PC-9 (cell line): ENCODE measurements around the gene KAT7. TPM values are rescaled to one million over a fixed set of nuclear protein-coding genes. Genes with fewer than 3 reads are reported as not detected.

ENCODE experiments used
- BruUV-seq: library from RNA; stranded (reverse); fragments of 400-500 nt; replicated peaks from 2 replicates; lab custom pipeline; 2021; lab: Mats Ljungman, UMichigan
- CTCF ChIA-PET: fragments of 300-600 bp; sonication (Branson Sonifier 250); formaldehyde crosslinking; loops from one replicate; lab custom pipeline; 2022; ENCODE audit warnings: antibody characterized with exemption; lab: Charles Lee
- POLR2A ChIA-PET: fragments of 300-600 bp; sonication (Branson Sonifier 250); formaldehyde crosslinking; loops from one replicate; lab custom pipeline; 2022; ENCODE audit warnings: antibody characterized with exemption; ENCODE audit not compliant: unreplicated experiment; lab: Charles Lee
- DNase-seq, 2 experiments: peaks; one replicate each; pipeline versions ENCODE4 v3.0.0 to v3.0.0-alpha.2; 2015 to 2022; ENCODE audit warnings: mixed read lengths in 1 of 2
- H2AFZ ChIP-seq: fragments of 200-600 bp; sonication (generic); 2 replicates; pipeline ENCODE4 v1.8.1; 2017; ENCODE audit warnings: antibody characterized with exemption
- H3F3A ChIP-seq: fragments of 200-600 bp; sonication (generic); 2 replicates; pipeline ENCODE4 v1.8.1; 2017; ENCODE audit warnings: antibody characterized with exemption, mild to moderate bottlenecking, low read depth; ENCODE audit not compliant: insufficient read depth
- H3K27ac ChIP-seq: fragments of 200-600 bp; sonication (generic); 2 replicates; pipeline ENCODE4 v1.6.1; 2016; ENCODE audit warnings: mixed run types
- H3K27me3 ChIP-seq: fragments of 200-600 bp; sonication (generic); 2 replicates; pipeline ENCODE4 v1.6.1; 2016; ENCODE audit warnings: low read depth, mixed run types; ENCODE audit not compliant: insufficient read depth
- H3K36me3 ChIP-seq: fragments of 200-600 bp; sonication (generic); 2 replicates; pipeline ENCODE4 v1.6.1; 2016; ENCODE audit warnings: low read depth, mixed run types
- H3K4me1 ChIP-seq: fragments of 200-600 bp; sonication (generic); replicated peaks from 2 replicates; pipeline ENCODE4 v1.6.1; 2016; ENCODE audit warnings: mixed run types; ENCODE audit not compliant: insufficient read depth
- H3K4me2 ChIP-seq: fragments of 200-600 bp; sonication (generic); 2 replicates; pipeline ENCODE4 v1.6.1; 2017; ENCODE audit warnings: mixed run types
- H3K4me3 ChIP-seq: fragments of 200-600 bp; sonication (generic); 2 replicates; pipeline ENCODE4 v1.6.1; 2016; ENCODE audit warnings: mixed run types
- H3K79me2 ChIP-seq: fragments of 200-600 bp; sonication (generic); 2 replicates; pipeline ENCODE4 v1.6.1; 2017; ENCODE audit warnings: low read depth, mixed run types
- H3K9me2 ChIP-seq: fragments of 200-600 bp; sonication (generic); 2 replicates; pipeline ENCODE4 v1.8.1; 2017; ENCODE audit warnings: mild to moderate bottlenecking; ENCODE audit not compliant: insufficient read depth
- H3K9me3 ChIP-seq: fragments of 200-600 bp; sonication (generic); 2 replicates; pipeline ENCODE4 v1.8.1; 2016; ENCODE audit warnings: low read depth; ENCODE audit not compliant: insufficient read depth
- H4K20me1 ChIP-seq: fragments of 200-600 bp; sonication (generic); 2 replicates; pipeline ENCODE4 v1.8.1; 2017; ENCODE audit not compliant: insufficient read depth
- EZH2 ChIP-seq: fragments of 200-600 bp; sonication (generic); IDR thresholded peaks from 2 replicates; pipeline ENCODE4 v1.8.0; 2017; ENCODE audit warnings: antibody characterized with exemption, low read depth
- intact Hi-C: fragments of 100-400 bp; cut with micrococcal nuclease; formaldehyde crosslinking; loops from one replicate; pipeline ENCODE4 v1.10.0; 2022; ENCODE audit not compliant: unreplicated experiment
- total RNA-seq: library from RNA; stranded (reverse); gene quantifications from 2 replicates; pipeline ENCODE4 v1.2.3, GENCODE V29; 2021
- TF ChIP-seq, protein P1 (sequence below): fragments of 200-600 bp; sonication (generic); conservative IDR thresholded peaks from 2 replicates; pipeline ENCODE4 v1.6.1; 2017; ENCODE audit warnings: mixed run types, antibody characterized with exemption, mild to moderate bottlenecking, moderate library complexity

Gene KAT7
- total RNA-seq, 1 experiment from 2014 or later: 57.0 TPM

DNA sequence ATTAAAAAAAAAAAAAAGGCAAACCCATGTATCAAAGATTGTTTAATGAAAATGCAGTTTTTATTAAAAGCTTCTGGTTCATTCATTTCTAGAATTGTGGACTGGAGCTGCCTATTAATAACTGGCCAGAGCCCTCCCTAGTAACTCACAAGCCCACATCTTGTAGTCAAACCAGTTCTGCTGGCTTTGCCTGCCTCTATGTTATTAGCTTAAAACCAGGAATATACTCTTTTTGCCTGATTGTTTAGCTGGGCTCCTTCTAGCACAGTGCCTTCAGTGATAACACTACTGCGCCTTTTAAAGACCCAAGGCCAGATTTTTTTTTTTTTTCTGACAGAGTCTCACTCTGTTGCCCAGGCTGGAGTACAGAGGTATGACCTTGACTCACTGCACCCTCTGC is 33.4 kb downstream of the KAT7 start:
- H3K79me2 ChIP-seq: no peaks in the 10 kb centered on the region
- peaks cover 16% of the 10 kb centered on the region for H3K4me1 ChIP-seq
- no peaks in the 10 kb centered on the region for H3K9me2 ChIP-seq
- intact Hi-C loops: no loop called here
- peaks cover 23% of the 10 kb centered on the region for H4K20me1 ChIP-seq
- H3K9me3 ChIP-seq: no peaks in the 10 kb centered on the region
- no peak overlapping the region for H2AFZ ChIP-seq
- H3K4me3 ChIP-seq: no peak overlapping the region
- BruUV-seq: no TSS peak
- H3K4me2 ChIP-seq: peak overlapping the region; percentile 39
- POLR2A ChIA-PET: interaction anchor here (0.6 to 0.7 kb wide), 2 partner anchors 52 to 1421 kb away, joined by 3 to 5 read pairs; no protein-coding TSS in a partner anchor
- no peaks in the 10 kb centered on the region for H3K27me3 ChIP-seq
- no peak for TF ChIP-seq EZH2
- TF ChIP-seq, protein P1, sequence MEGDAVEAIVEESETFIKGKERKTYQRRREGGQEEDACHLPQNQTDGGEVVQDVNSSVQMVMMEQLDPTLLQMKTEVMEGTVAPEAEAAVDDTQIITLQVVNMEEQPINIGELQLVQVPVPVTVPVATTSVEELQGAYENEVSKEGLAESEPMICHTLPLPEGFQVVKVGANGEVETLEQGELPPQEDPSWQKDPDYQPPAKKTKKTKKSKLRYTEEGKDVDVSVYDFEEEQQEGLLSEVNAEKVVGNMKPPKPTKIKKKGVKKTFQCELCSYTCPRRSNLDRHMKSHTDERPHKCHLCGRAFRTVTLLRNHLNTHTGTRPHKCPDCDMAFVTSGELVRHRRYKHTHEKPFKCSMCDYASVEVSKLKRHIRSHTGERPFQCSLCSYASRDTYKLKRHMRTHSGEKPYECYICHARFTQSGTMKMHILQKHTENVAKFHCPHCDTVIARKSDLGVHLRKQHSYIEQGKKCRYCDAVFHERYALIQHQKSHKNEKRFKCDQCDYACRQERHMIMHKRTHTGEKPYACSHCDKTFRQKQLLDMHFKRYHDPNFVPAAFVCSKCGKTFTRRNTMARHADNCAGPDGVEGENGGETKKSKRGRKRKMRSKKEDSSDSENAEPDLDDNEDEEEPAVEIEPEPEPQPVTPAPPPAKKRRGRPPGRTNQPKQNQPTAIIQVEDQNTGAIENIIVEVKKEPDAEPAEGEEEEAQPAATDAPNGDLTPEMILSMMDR: no peak
- H3F3A ChIP-seq: peaks cover 17% of the 10 kb centered on the region; the same call in 1 of the 2 replicates
- CTCF ChIA-PET: interaction anchor here (0.5 to 0.6 kb wide), 2 partner anchors 8 to 610 kb away, joined by 3 to 25 read pairs; no protein-coding TSS in a partner anchor
- no peak overlapping the region for H3K27ac ChIP-seq
- peak; percentile 31 to 65 for DNase-seq
- H3K36me3 ChIP-seq: peaks cover 55% of the 10 kb centered on the region

DNA sequence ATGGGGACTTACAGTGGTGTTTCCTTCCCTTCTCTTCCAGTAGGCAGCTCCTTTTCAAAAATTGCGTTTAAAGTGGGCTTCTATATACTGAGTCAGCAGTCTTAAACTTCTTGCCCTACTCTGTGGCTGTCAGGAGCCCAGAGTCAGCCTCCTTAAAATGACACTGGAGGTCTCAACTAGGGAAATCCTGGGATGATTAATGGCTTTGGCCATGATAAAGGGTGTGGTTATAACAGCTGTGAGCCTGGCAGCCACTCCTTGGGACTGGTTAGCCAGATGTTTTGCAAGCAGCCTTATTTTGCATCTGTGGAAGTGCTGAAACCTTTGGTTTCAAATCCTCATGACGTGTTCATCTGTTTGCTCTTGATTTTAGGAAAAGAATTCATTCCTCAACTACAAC is 34.3 kb downstream of the KAT7 start:
- intact Hi-C loops: no loop called here
- ChIA-PET CTCF (no interaction called here), POLR2A (no interaction called here)

DNA sequence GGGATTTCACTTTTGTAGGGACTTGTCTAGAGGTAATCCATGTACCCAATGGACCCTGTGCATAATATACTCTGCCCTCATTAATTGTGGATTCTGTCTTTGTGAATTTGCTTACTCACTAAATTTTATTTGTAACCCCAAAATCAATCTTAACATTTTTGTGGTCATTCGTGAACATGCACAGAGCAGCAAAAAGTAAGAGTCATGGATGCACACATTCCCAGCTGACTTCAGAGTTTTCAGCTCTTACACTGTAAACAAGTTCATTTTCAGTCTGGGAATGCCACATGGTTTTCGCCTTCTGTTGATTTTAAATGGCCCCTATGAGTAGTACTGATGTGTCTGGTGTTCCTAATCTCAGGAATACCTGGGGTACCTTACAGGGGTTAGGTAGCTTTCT is 35.1 kb downstream of the KAT7 start:
- Histone ChIP-seq H3K27me3 (no peaks in the 10 kb centered on the region), H4K20me1 (peaks cover 23% of the 10 kb centered on the region), H2AFZ (no peak overlapping the region), H3K4me2 (no peak overlapping the region), H3K9me3 (no peaks in the 10 kb centered on the region), H3K27ac (no peak overlapping the region), H3F3A (peaks cover 17% of the 10 kb centered on the region; the same call in 1 of the 2 replicates), H3K79me2 (no peaks in the 10 kb centered on the region), H3K4me3 (no peak overlapping the region), H3K36me3 (peaks cover 58% of the 10 kb centered on the region), H3K9me2 (no peaks in the 10 kb centered on the region), H3K4me1 (peaks cover 16% of the 10 kb centered on the region)
- ChIA-PET CTCF (no interaction called here), POLR2A (no interaction called here)
- intact Hi-C loops: no loop called here
- no peak for TF ChIP-seq EZH2
- TF ChIP-seq, protein P1: no peak
- BruUV-seq: no TSS peak
- no peak for DNase-seq

More for the DNA sequence above, 34.3 kb downstream of the KAT7 start:
- Histone ChIP-seq H3K4me1 (peaks cover 16% of the 10 kb centered on the region), H3K4me3 (no peak overlapping the region), H3K79me2 (no peaks in the 10 kb centered on the region), H2AFZ (no peak overlapping the region), H4K20me1 (peaks cover 23% of the 10 kb centered on the region), H3K9me2 (no peaks in the 10 kb centered on the region), H3K4me2 (no peak overlapping the region), H3K27me3 (no peaks in the 10 kb centered on the region), H3K36me3 (peaks cover 58% of the 10 kb centered on the region), H3F3A (peaks cover 17% of the 10 kb centered on the region; the same call in 1 of the 2 replicates), H3K27ac (no peak overlapping the region), H3K9me3 (no peaks in the 10 kb centered on the region)
- DNase-seq: no peak
- BruUV-seq: no TSS peak
- TF ChIP-seq, protein P1: no peak
- no peak for TF ChIP-seq EZH2
